Erythroblast (primary cell): ENCODE measurements around the gene GOLGA2.

Experiments used
- DNase-seq, 2 experiments: peaks; one replicate each; lab custom pipeline; 2025; lab: John Stamatoyannopoulos, UW
- GATA1 ChIP-seq: IDR thresholded peaks from 2 replicates; pipeline ENCODE4 v1.6.1; 2011; ENCODE audit warnings: low read depth, mild to moderate bottlenecking, control low read depth, low read length, moderate library complexity
- POLR2A ChIP-seq: IDR thresholded peaks from 2 replicates; pipeline ENCODE4 v1.6.1; 2011; ENCODE audit warnings: mild to moderate bottlenecking, low read length

GOLGA2 gene

DNA sequence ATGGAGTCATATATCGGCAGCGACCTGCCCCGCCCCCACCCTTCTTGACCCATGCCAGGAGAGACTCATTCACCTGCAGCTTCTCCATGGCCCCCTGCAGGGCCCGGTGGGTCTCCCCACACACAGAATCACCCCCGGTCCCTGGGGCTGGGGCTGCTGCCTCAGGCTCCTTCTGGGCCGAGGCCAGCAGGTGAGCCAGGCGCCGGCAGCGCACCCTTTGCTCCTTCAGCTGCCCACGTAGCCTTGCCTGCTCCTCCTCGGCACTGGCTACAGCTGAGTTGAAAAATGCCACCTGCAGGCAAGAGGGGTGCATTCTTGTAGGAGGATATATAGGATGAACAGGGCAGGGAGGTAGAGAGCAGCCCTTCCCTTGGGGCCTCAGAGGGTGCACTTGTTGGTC is 17.9 kb downstream of the GOLGA2 start:
- TF ChIP-seq POLR2A = no peak
- no peak for TF ChIP-seq GATA1
- DNase-seq = no peak

DNA sequence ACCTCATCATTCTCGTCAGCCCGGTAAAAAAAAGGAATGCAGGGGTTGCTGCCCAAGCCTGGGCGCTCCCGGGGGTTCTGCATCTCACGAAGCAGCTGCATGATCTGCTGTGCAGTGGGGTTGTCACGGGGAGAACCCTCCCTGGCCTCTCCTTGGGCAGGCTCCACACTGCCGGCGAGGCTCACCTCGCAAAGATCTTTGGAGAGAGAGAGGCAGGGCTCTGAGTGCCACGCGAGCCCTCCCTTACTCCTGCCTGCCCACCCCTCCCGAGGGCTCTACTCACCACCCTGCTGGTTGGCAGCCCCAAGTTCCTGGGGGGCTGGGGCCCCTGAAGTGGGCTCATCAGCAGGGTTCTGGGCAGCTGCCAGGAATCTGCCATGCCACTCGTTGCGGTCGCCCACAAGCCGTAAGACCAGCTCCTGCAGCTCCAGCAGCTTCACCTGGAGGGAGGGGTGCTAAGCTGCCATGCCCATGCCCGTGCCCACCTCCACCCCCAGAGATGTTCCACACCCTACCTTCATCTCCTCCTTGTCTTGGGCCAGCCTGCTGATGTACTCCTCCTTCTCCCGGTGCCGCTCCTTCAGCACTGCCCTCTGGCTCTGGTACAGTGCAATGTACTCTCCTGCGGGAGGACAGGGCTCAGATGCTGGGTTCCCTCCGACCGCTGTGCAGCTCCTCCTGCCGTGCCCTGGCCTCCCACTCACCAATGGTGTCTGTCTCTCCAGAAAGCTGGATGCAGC is 18.6 kb downstream of the GOLGA2 start:
- no peak for DNase-seq

DNA sequence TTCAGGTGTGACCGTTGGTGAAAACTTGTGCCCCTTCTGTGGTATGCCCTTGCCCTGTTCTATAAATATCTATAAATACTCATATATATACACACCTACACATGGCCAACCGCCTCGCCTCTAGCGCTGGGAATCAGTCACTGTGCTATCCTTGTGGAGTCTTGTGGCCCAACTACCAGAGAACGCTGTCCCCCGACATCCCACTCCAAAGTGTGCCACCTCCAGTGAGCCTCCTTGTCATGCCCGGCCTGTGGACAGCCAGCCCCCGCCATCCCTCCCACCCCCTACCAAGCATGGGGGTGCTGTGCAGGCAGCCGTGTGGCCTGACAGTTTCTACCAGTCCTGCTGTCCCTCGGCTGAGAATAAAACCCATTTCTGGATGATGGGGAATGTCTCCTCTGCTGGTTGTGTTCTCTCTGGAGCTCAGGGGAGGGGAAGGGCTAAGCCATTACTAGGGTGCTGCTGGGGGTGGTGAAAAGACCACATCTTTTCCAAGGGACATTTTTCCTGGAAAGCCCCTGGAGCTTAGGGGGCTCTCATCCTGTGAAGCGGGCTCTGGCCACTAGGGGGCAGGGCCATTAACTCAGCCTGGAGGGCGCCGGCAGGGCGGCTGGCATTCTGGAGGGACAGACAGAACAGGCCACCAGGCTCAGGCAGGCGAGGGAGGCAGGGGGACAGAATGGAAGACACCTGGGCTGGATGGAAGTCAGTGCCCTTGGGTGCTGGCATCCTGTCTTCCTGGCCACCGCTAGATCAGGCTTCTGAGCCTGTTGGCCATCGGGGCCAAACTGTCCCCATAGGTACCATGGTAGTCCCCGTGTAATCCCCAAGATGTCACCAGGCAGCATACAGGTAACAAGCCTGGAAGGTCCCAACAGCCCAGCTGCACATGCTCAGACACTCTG is 20.7 kb downstream of the GOLGA2 start:
- peak; percentile 61 to 75 for DNase-seq
- TF ChIP-seq GATA1 (no peak), POLR2A (no peak)

More for the DNA sequence above, 18.6 kb downstream of the GOLGA2 start:
- TF ChIP-seq POLR2A (no peak), GATA1 (no peak)

DNA sequence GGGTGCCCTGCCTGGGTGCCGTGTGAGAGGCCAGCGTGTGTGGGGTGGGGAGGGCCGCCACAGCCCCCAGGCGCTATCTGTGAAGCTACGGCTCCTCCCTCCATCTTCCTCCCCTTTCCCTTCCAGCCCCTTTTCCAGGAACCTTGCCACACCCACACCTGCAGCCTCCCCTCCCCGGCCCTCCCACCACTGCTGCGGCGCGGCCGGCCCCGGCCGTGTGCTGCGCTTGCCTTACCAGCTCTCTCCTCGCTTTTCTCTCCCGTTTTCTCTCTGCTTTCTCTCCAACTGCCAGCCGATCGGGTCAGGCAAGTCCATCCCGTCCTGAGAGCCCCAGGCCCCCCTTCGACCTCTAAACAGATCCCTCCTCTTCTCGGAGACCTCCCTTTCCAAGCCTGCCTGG is 21.4 kb downstream of the GOLGA2 start:
- TF ChIP-seq POLR2A (no peak), GATA1 (no peak)
- no peak for DNase-seq

DNA sequence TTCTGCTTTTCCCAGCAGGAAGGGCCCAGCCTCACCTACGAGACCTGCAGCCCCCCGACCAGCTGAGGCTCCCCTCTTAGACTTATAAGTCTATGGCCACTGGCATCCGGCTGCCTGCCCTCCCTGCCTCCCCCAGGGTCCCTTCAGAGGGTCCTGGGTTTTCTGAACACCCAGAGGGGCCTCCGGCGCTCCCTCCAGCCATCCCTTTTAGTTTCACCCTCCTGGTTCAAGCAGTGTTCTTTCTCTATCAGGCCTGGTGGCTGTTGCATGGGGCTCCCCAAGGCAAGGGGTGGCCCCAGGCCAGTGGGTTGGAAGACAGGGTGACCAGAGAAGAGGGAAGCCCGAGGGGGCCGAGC is 21.8 kb downstream of the GOLGA2 start:
- TF ChIP-seq POLR2A (no peak), GATA1 (no peak)
- DNase-seq = no peak

DNA sequence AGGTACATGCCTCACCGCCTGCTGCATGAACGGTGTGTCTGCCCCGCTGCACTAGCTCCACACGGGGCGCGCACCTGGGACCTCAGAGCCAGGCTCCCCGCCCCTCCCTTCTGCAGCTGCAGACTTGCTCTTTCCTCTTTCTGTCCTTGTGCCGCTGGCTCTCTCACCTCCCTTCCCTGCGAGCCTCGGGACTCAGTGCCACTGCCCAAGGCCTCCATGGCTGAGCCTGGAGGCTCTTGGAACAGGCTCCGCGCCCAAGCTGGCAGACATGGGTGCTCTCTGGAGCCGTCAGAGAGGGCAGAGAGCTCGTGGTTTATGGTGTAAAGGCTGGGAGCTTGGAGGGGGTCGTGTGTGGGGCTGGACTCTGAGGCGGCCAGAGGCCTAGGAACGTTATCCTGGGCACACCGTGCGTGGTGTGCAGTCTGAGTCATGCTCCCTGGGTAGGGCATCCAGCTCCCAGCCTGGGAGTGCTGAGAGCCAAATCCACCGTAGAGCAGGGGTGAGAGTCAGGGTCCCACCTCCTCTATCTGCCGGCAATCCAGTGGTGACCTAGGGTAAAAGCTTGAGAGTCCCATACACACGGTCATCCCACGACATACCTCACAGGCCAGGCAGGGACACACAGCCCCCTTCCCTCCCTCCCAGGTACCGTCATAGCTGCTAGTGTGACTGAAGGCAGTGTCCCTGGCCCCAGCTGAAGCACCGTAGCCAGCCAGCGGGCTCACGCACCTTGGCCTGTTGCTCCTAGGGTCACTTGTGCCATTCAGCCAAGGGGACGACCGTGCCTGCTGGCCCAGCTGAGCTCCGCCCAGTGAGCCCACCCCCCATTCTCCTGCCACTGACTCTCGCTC is 22.4 kb downstream of the GOLGA2 start:
- no peak for TF ChIP-seq POLR2A
- no peak for TF ChIP-seq GATA1
- no peak for DNase-seq

DNA sequence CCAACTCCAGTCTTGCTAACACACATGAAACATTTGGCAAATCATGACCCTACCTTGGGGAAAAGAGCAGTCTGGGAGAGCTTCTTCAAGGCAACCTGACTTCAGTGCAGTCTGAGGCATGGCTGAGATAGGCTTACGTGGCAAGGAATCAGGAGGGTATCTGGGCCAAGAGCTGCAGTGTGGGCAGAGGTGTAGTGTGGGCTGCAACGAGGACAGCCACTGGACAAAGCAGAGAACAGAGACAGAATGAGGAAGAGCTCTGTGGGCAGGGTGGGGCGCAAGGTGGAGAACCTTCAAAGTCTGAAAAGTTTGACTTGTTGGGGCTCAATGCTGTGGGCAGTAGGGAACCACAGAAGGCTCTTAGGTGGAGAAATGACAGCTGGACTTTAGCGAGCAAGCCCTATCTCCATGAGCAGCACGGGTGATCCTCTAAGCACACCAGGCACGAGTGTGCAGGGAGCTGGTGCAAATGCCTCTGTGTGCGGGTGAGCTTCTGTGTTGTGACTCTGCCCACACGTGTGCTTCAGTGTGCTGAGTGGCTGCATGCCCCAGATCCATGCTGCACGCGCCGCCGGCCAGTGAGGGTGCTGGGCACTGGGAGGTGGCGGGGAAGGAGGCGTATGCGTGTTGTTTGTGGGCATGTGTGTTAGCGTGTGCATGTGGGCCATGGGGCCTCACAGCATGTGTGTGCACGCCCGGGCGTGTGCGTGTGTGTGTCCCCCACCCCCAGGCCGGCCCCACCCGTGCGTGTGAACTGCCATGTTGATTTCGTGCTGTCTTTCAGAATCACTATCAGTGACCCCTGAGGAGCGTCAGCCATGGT is 23.3 kb downstream of the GOLGA2 start:
- DNase-seq = peak in 1 of 2 experiments; percentile 21

DNA sequence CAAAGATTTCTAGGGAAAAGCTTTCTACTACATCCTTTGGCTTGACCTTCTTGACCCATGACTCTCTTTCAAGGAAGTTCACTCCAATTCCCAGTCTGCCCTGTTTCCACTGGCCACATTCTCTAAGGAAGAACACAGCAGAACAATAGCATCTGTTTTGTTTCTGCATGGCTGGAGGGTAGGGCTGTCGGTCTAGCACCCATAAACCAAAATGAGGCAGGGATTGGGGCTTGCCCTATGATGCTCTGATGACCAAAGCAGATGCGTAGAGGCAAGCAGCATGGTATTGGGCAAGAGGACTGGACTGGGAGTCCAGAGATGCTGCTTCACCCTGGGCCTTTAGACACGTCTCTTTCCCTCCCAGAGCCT is 24.1 kb downstream of the GOLGA2 start:
- TF ChIP-seq GATA1 (no peak), POLR2A (no peak)
- no peak for DNase-seq

More for the DNA sequence above, 23.3 kb downstream of the GOLGA2 start:
- TF ChIP-seq POLR2A (no peak), GATA1 (no peak)

DNA sequence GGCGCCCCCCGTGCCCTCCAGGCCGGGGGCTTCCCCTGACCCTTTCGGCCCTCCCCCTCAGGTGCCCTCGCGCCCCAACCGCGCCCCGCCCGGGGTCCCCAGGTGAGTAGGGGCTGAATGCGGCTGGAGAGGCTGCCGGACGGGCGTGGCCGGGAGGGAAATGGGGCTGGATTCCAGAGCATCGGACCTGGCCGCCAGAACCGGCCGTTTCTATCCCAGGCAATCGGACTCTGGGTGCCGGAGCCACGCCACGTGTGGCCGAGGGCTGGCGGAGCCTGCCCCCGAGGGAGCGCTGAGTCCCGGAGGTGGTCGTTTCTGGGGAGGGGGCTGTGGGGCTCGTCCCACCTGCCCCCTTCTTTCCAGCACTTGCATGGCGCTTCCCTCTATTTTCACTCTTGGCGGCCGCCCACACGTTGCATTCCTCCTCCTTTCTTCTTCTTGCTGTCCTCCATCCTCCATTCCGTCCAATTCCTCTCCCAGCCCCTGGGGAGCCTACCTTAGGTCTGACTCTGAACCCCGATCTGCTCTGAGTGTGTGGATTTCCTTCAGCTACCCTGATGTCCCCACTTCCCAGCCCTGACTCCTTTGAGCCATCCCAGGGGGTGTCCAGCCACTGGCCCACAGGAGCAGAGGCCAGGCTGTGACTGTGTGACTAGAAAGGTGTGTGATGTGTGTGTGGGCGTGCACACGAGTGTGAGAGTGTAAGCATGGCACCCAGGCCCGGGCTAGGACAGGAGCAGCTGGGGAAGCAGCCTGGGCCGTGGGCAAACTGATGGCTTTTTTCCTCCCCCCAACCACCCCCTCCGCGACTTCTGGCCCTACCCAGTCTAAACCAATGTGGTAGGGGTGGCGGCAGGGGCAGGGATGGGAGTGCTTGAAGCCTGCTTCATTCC is 24.7 kb downstream of the GOLGA2 start:
- TF ChIP-seq GATA1 (no peak), POLR2A (no peak)
- no peak for DNase-seq

DNA sequence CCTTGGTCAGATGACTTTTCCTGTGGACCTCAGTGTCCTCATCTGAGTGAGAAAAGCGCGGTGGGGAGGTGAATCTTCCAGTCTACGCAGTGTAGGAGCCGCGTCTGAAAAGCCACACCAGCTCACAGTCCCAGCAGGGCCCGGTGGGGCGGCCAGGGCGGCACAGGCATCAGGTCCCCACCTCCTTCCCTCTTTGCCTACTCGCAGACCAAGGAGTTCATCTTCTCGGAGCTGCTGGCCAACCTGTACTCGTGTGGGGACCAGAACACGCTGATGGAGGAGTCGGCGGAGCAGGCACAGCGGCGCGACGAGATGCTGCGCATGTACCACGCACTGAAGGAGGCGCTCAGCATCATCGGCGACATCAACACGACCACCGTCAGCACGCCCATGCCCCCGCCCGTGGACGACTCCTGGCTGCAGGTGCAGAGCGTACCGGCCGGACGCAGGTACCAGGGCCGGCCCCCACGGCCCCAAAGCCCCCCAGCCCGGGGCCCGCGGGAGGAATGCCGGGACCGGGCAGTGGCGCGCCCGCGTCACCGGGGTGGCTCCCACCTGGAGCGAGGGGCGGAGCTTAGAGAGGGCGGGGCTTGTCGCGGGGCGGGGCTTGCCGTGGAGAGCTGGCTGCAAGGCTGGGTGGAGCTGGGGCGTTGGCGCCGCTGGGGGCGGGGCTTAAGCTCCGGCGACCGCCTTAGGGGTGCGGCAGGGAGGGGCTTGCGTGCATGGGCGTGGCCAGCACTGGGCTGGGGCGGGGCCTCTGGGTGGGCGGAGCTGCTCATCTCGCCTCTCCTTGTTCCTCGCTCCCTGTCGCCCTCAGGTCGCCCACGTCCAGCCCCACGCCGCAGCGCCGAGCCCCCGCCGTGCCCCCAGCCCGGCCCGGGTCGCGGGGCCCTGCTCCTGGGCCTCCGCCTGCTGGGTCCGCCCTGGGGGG is 25.6 kb downstream of the GOLGA2 start:
- TF ChIP-seq POLR2A = no peak
- DNase-seq = peak; percentile 92 to 97

DNA sequence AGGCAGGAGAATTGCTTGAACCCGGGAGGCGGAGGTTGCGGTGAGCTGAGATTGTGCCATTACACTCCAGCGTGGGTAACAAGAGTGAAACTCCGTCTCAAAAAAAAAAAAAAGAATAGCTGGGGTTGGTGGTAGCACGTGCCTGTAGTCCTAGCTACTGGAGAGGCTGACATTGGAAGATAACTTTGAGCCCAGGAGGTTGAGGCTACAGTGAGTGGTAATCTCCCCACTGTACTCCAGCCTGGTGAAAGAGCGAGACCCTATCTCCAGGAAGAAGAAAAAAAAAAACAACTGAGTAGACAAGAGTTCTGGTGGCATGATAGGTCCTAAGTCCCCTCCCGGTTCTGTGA is 26.3 kb downstream of the GOLGA2 start:
- DNase-seq = peak; percentile 62 to 87
- TF ChIP-seq GATA1 = no peak
